Activated naive CD8-positive, alpha-beta T cell treated with anti-CD3 and anti-CD28 coated beads for 36 hours (primary cell): ENCODE results near the gene MUC20. TPM values are rescaled to one million over a fixed set of nuclear protein-coding genes. Genes with fewer than 3 reads are reported as not detected.

ENCODE experiments used
- DNase-seq: peaks from one replicate; pipeline ENCODE4 v3.0.0; 2021
- H3K27ac Mint-ChIP-seq: one replicate; pipeline ENCODE4 v1.8.0; 2022; ENCODE audit warnings: mild to moderate bottlenecking, moderate library complexity, mixed read lengths
- H3K27me3 Mint-ChIP-seq: one replicate; pipeline ENCODE4 v1.8.0; 2022; ENCODE audit warnings: mild to moderate bottlenecking, mixed read lengths
- H3K36me3 Mint-ChIP-seq: one replicate; pipeline ENCODE4 v1.8.0; 2021; ENCODE audit warnings: mild to moderate bottlenecking, mixed read lengths
- H3K4me1 Mint-ChIP-seq: one replicate; pipeline ENCODE4 v1.8.0; 2021; ENCODE audit warnings: mixed read lengths
- H3K4me3 Mint-ChIP-seq: one replicate; pipeline ENCODE4 v1.8.0; 2022; ENCODE audit warnings: mild to moderate bottlenecking, moderate library complexity, mixed read lengths
- H3K9me3 Mint-ChIP-seq: one replicate; pipeline ENCODE4 v1.8.0; 2022; ENCODE audit warnings: mixed read lengths
- total RNA-seq, 2 experiments: library from RNA; stranded (reverse); gene quantifications; one replicate each; pipeline ENCODE4 v1.2.3, GENCODE V29; 2021

MUC20 gene
- total RNA-seq, 2 experiments from 2014 or later, result 0.26 to 0.29 TPM

GRCh38 chr3:195751560-195751959, 30.8 kb downstream of the MUC20 start:
- no peaks in the 10 kb centered on the region for H3K27me3 Mint-ChIP-seq
- H3K36me3 Mint-ChIP-seq, result no peaks in the 10 kb centered on the region
- H3K9me3 Mint-ChIP-seq, result no peaks in the 10 kb centered on the region
- H3K4me3 Mint-ChIP-seq, result no peak overlapping the region
- H3K27ac Mint-ChIP-seq, result no peak overlapping the region
- DNase-seq, result no peak
- H3K4me1 Mint-ChIP-seq, result peaks cover 25% of the 10 kb centered on the region

GRCh38 chr3:195752066-195752465, 31.3 kb downstream of the MUC20 start:
- no peaks in the 10 kb centered on the region for H3K9me3 Mint-ChIP-seq
- no peak overlapping the region for H3K27ac Mint-ChIP-seq
- no peaks in the 10 kb centered on the region for H3K27me3 Mint-ChIP-seq
- no peak overlapping the region for H3K4me3 Mint-ChIP-seq
- DNase-seq, result no peak
- peaks cover 29% of the 10 kb centered on the region for H3K4me1 Mint-ChIP-seq
- H3K36me3 Mint-ChIP-seq, result no peaks in the 10 kb centered on the region

GRCh38 chr3:195752546-195753331, 32.0 kb downstream of the MUC20 start:
- no peak overlapping the region for H3K27ac Mint-ChIP-seq
- H3K27me3 Mint-ChIP-seq, result peaks cover 1% of the 10 kb centered on the region
- H3K4me3 Mint-ChIP-seq, result no peak overlapping the region
- H3K36me3 Mint-ChIP-seq, result no peaks in the 10 kb centered on the region
- DNase-seq, result no peak
- H3K4me1 Mint-ChIP-seq, result peaks cover 30% of the 10 kb centered on the region
- H3K9me3 Mint-ChIP-seq, result no peaks in the 10 kb centered on the region

GRCh38 chr3:195753581-195753980, 32.8 kb downstream of the MUC20 start:
- peaks cover 6% of the 10 kb centered on the region for H3K27me3 Mint-ChIP-seq
- H3K4me1 Mint-ChIP-seq, result peaks cover 24% of the 10 kb centered on the region
- no peak overlapping the region for H3K27ac Mint-ChIP-seq
- H3K4me3 Mint-ChIP-seq, result no peak overlapping the region
- no peaks in the 10 kb centered on the region for H3K36me3 Mint-ChIP-seq
- DNase-seq, result no peak
- no peaks in the 10 kb centered on the region for H3K9me3 Mint-ChIP-seq

- H3K27me3 Mint-ChIP-seq, result peaks cover 11% of the 10 kb centered on the region
- H3K4me3 Mint-ChIP-seq, result no peak overlapping the region
- H3K9me3 Mint-ChIP-seq, result no peaks in the 10 kb centered on the region
- DNase-seq, result no peak
- H3K27ac Mint-ChIP-seq, result no peak overlapping the region
- peaks cover 19% of the 10 kb centered on the region for H3K4me1 Mint-ChIP-seq
- H3K36me3 Mint-ChIP-seq, result no peaks in the 10 kb centered on the region
Measured at GRCh38 chr3:195754141-195754540, 33.4 kb downstream of the MUC20 start.

GRCh38 chr3:195754906-195755305, 34.1 kb downstream of the MUC20 start:
- Mint-ChIP-seq H3K27ac (no peak overlapping the region), H3K4me3 (no peak overlapping the region), H3K9me3 (no peaks in the 10 kb centered on the region), H3K36me3 (no peaks in the 10 kb centered on the region), H3K4me1 (peaks cover 19% of the 10 kb centered on the region), H3K27me3 (peaks cover 18% of the 10 kb centered on the region)
- no peak for DNase-seq

GRCh38 chr3:195755391-195755790, 34.6 kb downstream of the MUC20 start:
- no peaks in the 10 kb centered on the region for H3K36me3 Mint-ChIP-seq
- no peaks in the 10 kb centered on the region for H3K9me3 Mint-ChIP-seq
- H3K4me3 Mint-ChIP-seq, result no peak overlapping the region
- no peak overlapping the region for H3K27ac Mint-ChIP-seq
- H3K4me1 Mint-ChIP-seq, result peaks cover 19% of the 10 kb centered on the region
- DNase-seq, result no peak
- peaks cover 23% of the 10 kb centered on the region for H3K27me3 Mint-ChIP-seq

GRCh38 chr3:195755791-195756676, 35.3 kb downstream of the MUC20 start:
- peaks cover 19% of the 10 kb centered on the region for H3K4me1 Mint-ChIP-seq
- peak; percentile 40 for DNase-seq
- peak overlapping the region; percentile 11 for H3K4me3 Mint-ChIP-seq
- peaks cover 30% of the 10 kb centered on the region for H3K27me3 Mint-ChIP-seq
- H3K36me3 Mint-ChIP-seq, result no peaks in the 10 kb centered on the region
- no peaks in the 10 kb centered on the region for H3K9me3 Mint-ChIP-seq
- H3K27ac Mint-ChIP-seq, result no peak overlapping the region

GRCh38 chr3:195757438-195757770, 36.6 kb downstream of the MUC20 start:
- Mint-ChIP-seq H3K27ac (no peak overlapping the region), H3K4me3 (no peak overlapping the region), H3K27me3 (peaks cover 40% of the 10 kb centered on the region)

GRCh38 chr3:195757827-195758226, 37.0 kb downstream of the MUC20 start:
- no peaks in the 10 kb centered on the region for H3K36me3 Mint-ChIP-seq
- H3K9me3 Mint-ChIP-seq, result no peaks in the 10 kb centered on the region
- no peak for DNase-seq
- H3K27me3 Mint-ChIP-seq, result peaks cover 42% of the 10 kb centered on the region
- H3K4me3 Mint-ChIP-seq, result no peak overlapping the region
- H3K4me1 Mint-ChIP-seq, result peaks cover 17% of the 10 kb centered on the region
- no peak overlapping the region for H3K27ac Mint-ChIP-seq

More at GRCh38 chr3:195757438-195757770, 36.6 kb downstream of the MUC20 start:
- H3K9me3 Mint-ChIP-seq, result no peaks in the 10 kb centered on the region
- DNase-seq, result no peak
- H3K4me1 Mint-ChIP-seq, result peaks cover 19% of the 10 kb centered on the region
- H3K36me3 Mint-ChIP-seq, result no peaks in the 10 kb centered on the region

- no peaks in the 10 kb centered on the region for H3K9me3 Mint-ChIP-seq
- no peak overlapping the region for H3K27ac Mint-ChIP-seq
Measured at GRCh38 chr3:195758721-195759353, 38.1 kb downstream of the MUC20 start.

GRCh38 chr3:195760345-195761122, 39.8 kb downstream of the MUC20 start:
- DNase-seq, result no peak

More at GRCh38 chr3:195758721-195759353, 38.1 kb downstream of the MUC20 start:
- Mint-ChIP-seq H3K27me3 (peaks cover 52% of the 10 kb centered on the region), H3K4me3 (no peak overlapping the region), H3K36me3 (no peaks in the 10 kb centered on the region), H3K4me1 (peaks cover 8% of the 10 kb centered on the region)
- DNase-seq, result no peak

GRCh38 chr3:195761123-195761566, 40.4 kb downstream of the MUC20 start:
- Mint-ChIP-seq H3K27me3 (peaks cover 62% of the 10 kb centered on the region), H3K4me3 (no peak overlapping the region), H3K36me3 (no peaks in the 10 kb centered on the region), H3K4me1 (peaks cover 7% of the 10 kb centered on the region), H3K9me3 (no peaks in the 10 kb centered on the region), H3K27ac (no peak overlapping the region)
- no peak for DNase-seq

More at GRCh38 chr3:195760345-195761122, 39.8 kb downstream of the MUC20 start:
- H3K4me3 Mint-ChIP-seq, result no peak overlapping the region
- H3K36me3 Mint-ChIP-seq, result no peaks in the 10 kb centered on the region
- H3K9me3 Mint-ChIP-seq, result no peaks in the 10 kb centered on the region
- H3K27me3 Mint-ChIP-seq, result peaks cover 62% of the 10 kb centered on the region
- H3K27ac Mint-ChIP-seq, result no peak overlapping the region
- H3K4me1 Mint-ChIP-seq, result peaks cover 7% of the 10 kb centered on the region

GRCh38 chr3:195761567-195762248, 40.9 kb downstream of the MUC20 start:
- no peaks in the 10 kb centered on the region for H3K36me3 Mint-ChIP-seq
- H3K27ac Mint-ChIP-seq, result no peak overlapping the region
- no peak overlapping the region for H3K4me3 Mint-ChIP-seq
- H3K27me3 Mint-ChIP-seq, result peaks cover 62% of the 10 kb centered on the region
- H3K9me3 Mint-ChIP-seq, result no peaks in the 10 kb centered on the region
- H3K4me1 Mint-ChIP-seq, result peaks cover 4% of the 10 kb centered on the region
- DNase-seq, result no peak
